ENCODE data around the gene HBA2.
A peak's percentile ranks its signal among the peaks of the same experiment; 100 is the strongest.
"Not testable (repeated sequence)": the region's sequence is repeated elsewhere in the genome, so short reads cannot be mapped to it uniquely, and the experiment has no call there.

HBA2 gene

GRCh38 chr16:163696-164095 lies 9.0 kb upstream of the HBA2 start:
- POLR2A ChIA-PET; DNase-seq; H3K9me3 ChIP-seq (ENCODE audit: control extremely low read depth in 1 of 5, control insufficient read depth in 4 of 5, insufficient read depth in 2 of 5, low read depth in 1 of 5, low read length in 4 of 5); H3K36me3 ChIP-seq (ENCODE audit: control insufficient read depth in 4 of 4, insufficient read depth in 4 of 4, low read length in 3 of 4); H3K27ac ChIP-seq (ENCODE audit: insufficient read depth in 1 of 2, low read depth in 1 of 2, low read length in 2 of 2, poor library complexity in 1 of 2, severe bottlenecking in 2 of 2); H3K4me3 ChIP-seq (ENCODE audit: control insufficient read depth in 1 of 7, extremely low read depth in 1 of 7, insufficient read depth in 4 of 7, low read depth in 2 of 7, low read length in 6 of 7); CTCF ChIA-PET: not testable (repeated sequence)
- H3K4me1 ChIP-seq (ENCODE audit: control extremely low read depth in 1 of 4, control insufficient read depth in 4 of 4, insufficient read depth in 4 of 4, low read length in 3 of 4), result peaks cover 0 to 24% (median 17%) of the 10 kb centered on the region in 4 experiments
- H3K27me3 ChIP-seq (replicated peaks in 2 of 5; ENCODE audit: control insufficient read depth in 4 of 5, insufficient read depth in 5 of 5, low read length in 4 of 5), result peaks cover 0 to 69% (median 33%) of the 10 kb centered on the region in 5 experiments
- WGBS (ENCODE audit: insufficient coverage), result no CpG with 5 or more reads among the region's 3 CpGs

DNA sequence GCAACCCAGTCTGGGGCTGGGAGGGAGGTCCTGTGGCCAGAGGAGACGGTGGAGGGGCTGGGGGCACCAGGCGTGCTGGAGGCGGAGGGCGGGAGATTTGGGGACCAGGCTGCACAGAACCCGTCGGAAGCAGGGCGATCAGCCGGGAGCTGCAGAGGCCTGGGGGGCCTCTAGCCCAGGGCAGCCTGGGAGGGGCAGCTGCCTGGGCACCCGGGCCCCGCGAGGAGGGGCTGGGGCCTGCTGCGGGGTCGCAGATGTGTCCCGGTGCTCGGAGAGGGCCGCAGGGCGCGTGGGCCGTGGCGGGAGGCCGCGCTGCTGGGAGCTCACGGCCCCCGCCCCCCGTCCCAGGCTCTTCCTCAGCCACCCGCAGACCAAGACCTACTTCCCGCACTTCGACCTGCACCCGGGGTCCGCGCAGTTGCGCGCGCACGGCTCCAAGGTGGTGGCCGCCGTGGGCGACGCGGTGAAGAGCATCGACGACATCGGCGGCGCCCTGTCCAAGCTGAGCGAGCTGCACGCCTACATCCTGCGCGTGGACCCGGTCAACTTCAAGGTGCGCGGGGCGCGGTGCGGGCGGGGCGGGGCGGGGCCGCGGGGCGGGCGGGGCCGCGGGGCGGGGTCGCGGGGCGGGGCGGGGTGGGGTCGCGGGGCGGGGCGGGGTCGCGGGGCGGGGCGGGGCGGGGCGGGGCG lies 8.4 kb upstream of the HBA2 start:
- Histone ChIP-seq H3K4me1 (ENCODE audit: control extremely low read depth in 1 of 4, control insufficient read depth in 4 of 4, insufficient read depth in 4 of 4, low read length in 3 of 4) (peaks cover 0 to 24% (median 17%) of the 10 kb centered on the region in 4 experiments), H3K27me3 (replicated peaks in 2 of 5; ENCODE audit: control insufficient read depth in 4 of 5, insufficient read depth in 5 of 5, low read length in 4 of 5) (peaks cover 0 to 72% (median 37%) of the 10 kb centered on the region in 5 experiments)
- H3K36me3 ChIP-seq (ENCODE audit: control insufficient read depth in 4 of 4, insufficient read depth in 4 of 4, low read length in 3 of 4); CTCF ChIA-PET; H3K27ac ChIP-seq (ENCODE audit: insufficient read depth in 1 of 2, low read depth in 1 of 2, low read length in 2 of 2, poor library complexity in 1 of 2, severe bottlenecking in 2 of 2); POLR2A ChIA-PET; DNase-seq; H3K4me3 ChIP-seq (ENCODE audit: control insufficient read depth in 1 of 7, extremely low read depth in 1 of 7, insufficient read depth in 4 of 7, low read depth in 2 of 7, low read length in 6 of 7); H3K9me3 ChIP-seq (ENCODE audit: control extremely low read depth in 1 of 5, control insufficient read depth in 4 of 5, insufficient read depth in 2 of 5, low read depth in 1 of 5, low read length in 4 of 5): not testable (repeated sequence)
- no CpG with 5 or more reads among the region's 80 CpGs for whole genome bisulfite sequencing (ENCODE audit: insufficient coverage)

DNA sequence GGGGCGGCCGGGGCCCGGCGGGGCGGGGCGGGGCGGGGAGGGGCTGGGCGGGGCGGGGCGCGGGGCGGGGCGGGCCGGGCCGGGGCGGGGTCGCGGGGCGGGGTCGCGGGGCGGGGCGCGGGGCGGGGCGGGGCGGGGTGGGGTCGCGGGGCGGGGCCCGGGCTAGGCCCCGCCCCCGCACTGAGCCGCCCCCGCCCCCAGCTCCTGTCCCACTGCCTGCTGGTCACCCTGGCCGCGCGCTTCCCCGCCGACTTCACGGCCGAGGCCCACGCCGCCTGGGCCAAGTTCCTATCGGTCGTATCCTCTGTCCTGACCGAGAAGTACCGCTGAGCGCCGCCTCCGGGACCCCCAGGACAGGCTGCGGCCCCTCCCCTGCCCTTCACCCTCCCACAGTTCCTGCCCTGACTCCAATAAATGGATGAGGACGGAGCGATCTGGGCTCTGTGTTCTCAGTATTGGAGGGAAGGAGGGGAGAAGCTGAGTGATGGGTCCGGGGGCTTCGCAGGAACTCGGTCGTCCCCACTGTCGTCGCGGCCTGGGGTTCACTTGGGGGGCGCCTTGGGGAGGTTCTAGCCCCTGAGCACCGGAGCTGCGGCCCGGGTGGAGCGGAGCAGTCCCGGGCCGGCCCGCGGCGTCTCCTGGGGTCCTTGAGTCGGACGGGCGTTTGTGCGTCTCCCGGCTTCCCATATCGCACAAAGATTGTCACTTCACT lies 7.7 kb upstream of the HBA2 start:
- H3K27me3 ChIP-seq (replicated peaks in 2 of 5; ENCODE audit: control insufficient read depth in 4 of 5, insufficient read depth in 5 of 5, low read length in 4 of 5), result peaks cover 0 to 73% (median 37%) of the 10 kb centered on the region in 5 experiments
- 1% methylated on average over 18 of the region's 77 CpGs for WGBS (ENCODE audit: insufficient coverage)
- POLR2A ChIA-PET, result interaction anchor here (0.7 kb wide), 1 partner anchor 13 kb away, joined by 4 read pairs; no protein-coding TSS in a partner anchor
- peaks cover 0 to 25% (median 17%) of the 10 kb centered on the region in 4 experiments for H3K4me1 ChIP-seq (ENCODE audit: control extremely low read depth in 1 of 4, control insufficient read depth in 4 of 4, insufficient read depth in 4 of 4, low read length in 3 of 4)
- peak overlapping the region in 5 of 7 experiments; percentile 13 to 57 (median 35) for H3K4me3 ChIP-seq (ENCODE audit: control insufficient read depth in 1 of 7, extremely low read depth in 1 of 7, insufficient read depth in 4 of 7, low read depth in 2 of 7, low read length in 6 of 7)
- no peaks in the 10 kb centered on the region for H3K36me3 ChIP-seq (ENCODE audit: control insufficient read depth in 4 of 4, insufficient read depth in 4 of 4, low read length in 3 of 4)
- H3K9me3 ChIP-seq (ENCODE audit: control extremely low read depth in 1 of 5, control insufficient read depth in 4 of 5, insufficient read depth in 2 of 5, low read depth in 1 of 5, low read length in 4 of 5), result no peaks in the 10 kb centered on the region
- no peak overlapping the region for H3K27ac ChIP-seq (ENCODE audit: insufficient read depth in 1 of 2, low read depth in 1 of 2, low read length in 2 of 2, poor library complexity in 1 of 2, severe bottlenecking in 2 of 2)
- no peak for DNase-seq
- CTCF ChIA-PET, result no interaction called here

DNA sequence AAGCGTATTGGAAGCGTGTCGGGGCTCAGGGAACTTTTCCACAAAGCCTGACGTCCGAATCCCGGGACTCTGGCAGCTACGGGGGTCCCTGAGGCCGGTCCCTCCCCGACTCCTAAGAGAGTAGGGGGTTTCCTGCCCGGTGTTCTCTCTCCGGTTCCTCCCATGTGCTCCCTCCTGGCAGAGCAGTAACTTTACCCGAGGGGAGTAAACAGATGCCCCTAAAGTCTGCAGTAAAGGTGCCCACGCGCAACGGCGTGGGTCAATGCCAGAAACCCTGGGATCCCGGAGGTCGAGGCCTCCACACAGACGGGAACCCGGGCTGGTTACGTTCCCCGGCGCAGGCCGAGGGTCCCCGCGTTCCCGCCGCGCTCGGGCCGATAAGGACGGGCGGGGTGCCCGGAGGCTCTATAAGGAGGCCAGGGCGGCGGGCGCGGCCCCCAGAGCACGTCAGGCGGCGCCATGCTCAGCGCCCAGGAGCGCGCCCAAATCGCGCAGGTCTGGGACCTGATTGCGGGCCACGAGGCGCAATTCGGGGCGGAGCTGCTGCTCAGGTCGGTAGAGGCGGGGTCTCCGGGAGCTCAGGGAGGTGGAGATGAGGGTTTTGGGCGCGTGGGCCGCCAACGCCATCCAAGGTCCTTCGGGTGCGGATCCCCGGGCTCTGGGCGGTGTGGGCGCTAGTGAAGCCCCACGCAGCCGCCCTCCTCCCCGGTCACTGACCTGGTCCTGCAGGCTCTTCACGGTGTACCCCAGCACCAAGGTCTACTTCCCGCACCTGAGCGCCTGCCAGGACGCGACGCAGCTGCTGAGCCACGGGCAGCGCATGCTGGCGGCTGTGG lies 6.9 kb upstream of the HBA2 start, which contains the start of gene HBM:
TSS of gene HBM (plus strand) at position 440 of the 836 bp plus-strand sequence. CDS start at position 460, 20 bp downstream.
- DNase-seq, result peak in 1 of 3 donors; percentile 13
- H3K9me3 ChIP-seq (ENCODE audit: control extremely low read depth in 1 of 5, control insufficient read depth in 4 of 5, insufficient read depth in 2 of 5, low read depth in 1 of 5, low read length in 4 of 5), result no peaks in the 10 kb centered on the region
- ChIA-PET POLR2A (interaction anchor here (0.7 kb wide), 1 partner anchor 12 kb away, joined by 4 read pairs; no protein-coding TSS in a partner anchor), CTCF (no interaction called here)
- no peak within 1 kb of the TSS for H3K27ac ChIP-seq (ENCODE audit: insufficient read depth in 1 of 2, low read depth in 1 of 2, low read length in 2 of 2, poor library complexity in 1 of 2, severe bottlenecking in 2 of 2)
- H3K4me1 ChIP-seq (ENCODE audit: control extremely low read depth in 1 of 4, control insufficient read depth in 4 of 4, insufficient read depth in 4 of 4, low read length in 3 of 4), result peaks cover 0 to 27% (median 17%) of the 10 kb centered on the region in 4 experiments
- under 1% methylated on average over 54 of the region's 75 CpGs for WGBS (ENCODE audit: insufficient coverage)
- peaks cover 0 to 77% (median 38%) of the 10 kb centered on the region in 5 experiments for H3K27me3 ChIP-seq (replicated peaks in 2 of 5; ENCODE audit: control insufficient read depth in 4 of 5, insufficient read depth in 5 of 5, low read length in 4 of 5)
- no peaks in the 10 kb centered on the region for H3K36me3 ChIP-seq (ENCODE audit: control insufficient read depth in 4 of 4, insufficient read depth in 4 of 4, low read length in 3 of 4)
- peak within 1 kb of the TSS in 5 of 7 experiments; percentile 13 to 57 (median 35) for H3K4me3 ChIP-seq (ENCODE audit: control insufficient read depth in 1 of 7, extremely low read depth in 1 of 7, insufficient read depth in 4 of 7, low read depth in 2 of 7, low read length in 6 of 7)

GRCh38 chr16:166375-167121 lies 6.1 kb upstream of the HBA2 start:
- Histone ChIP-seq H3K27me3 (replicated peaks in 2 of 5; ENCODE audit: control insufficient read depth in 4 of 5, insufficient read depth in 5 of 5, low read length in 4 of 5) (peaks cover 0 to 80% (median 37%) of the 10 kb centered on the region in 5 experiments), H3K4me1 (ENCODE audit: control extremely low read depth in 1 of 4, control insufficient read depth in 4 of 4, insufficient read depth in 4 of 4, low read length in 3 of 4) (peaks cover 0 to 27% (median 17%) of the 10 kb centered on the region in 4 experiments), H3K9me3 (ENCODE audit: control extremely low read depth in 1 of 5, control insufficient read depth in 4 of 5, insufficient read depth in 2 of 5, low read depth in 1 of 5, low read length in 4 of 5) (no peaks in the 10 kb centered on the region), H3K4me3 (ENCODE audit: control insufficient read depth in 1 of 7, extremely low read depth in 1 of 7, insufficient read depth in 4 of 7, low read depth in 2 of 7, low read length in 6 of 7) (peak overlapping the region in 1 of 7 experiments; percentile 48), H3K27ac (ENCODE audit: insufficient read depth in 1 of 2, low read depth in 1 of 2, low read length in 2 of 2, poor library complexity in 1 of 2, severe bottlenecking in 2 of 2) (no peak overlapping the region), H3K36me3 (ENCODE audit: control insufficient read depth in 4 of 4, insufficient read depth in 4 of 4, low read length in 3 of 4) (no peaks in the 10 kb centered on the region)
- ChIA-PET CTCF (interaction anchor here (2.7 kb wide), 1 partner anchor 16 kb away, joined by 12 read pairs; no protein-coding TSS in a partner anchor), POLR2A (no interaction called here)
- peak in 1 of 3 donors; percentile 39 for DNase-seq
- WGBS (ENCODE audit: insufficient coverage), result 4% methylated on average over 37 of the region's 45 CpGs

- CTCF ChIA-PET, result interaction anchor here (1.4 to 2.7 kb wide), 3 partner anchors 11 to 195 kb away, joined by 3 to 12 read pairs (median 6); no protein-coding TSS in a partner anchor
- WGBS (ENCODE audit: insufficient coverage), result 10% methylated on average over 7 of the region's 11 CpGs
- peaks cover 0 to 79% (median 39%) of the 10 kb centered on the region in 5 experiments for H3K27me3 ChIP-seq (replicated peaks in 2 of 5; ENCODE audit: control insufficient read depth in 4 of 5, insufficient read depth in 5 of 5, low read length in 4 of 5)
- no peak for DNase-seq
- no peak overlapping the region for H3K4me3 ChIP-seq (ENCODE audit: control insufficient read depth in 1 of 7, extremely low read depth in 1 of 7, insufficient read depth in 4 of 7, low read depth in 2 of 7, low read length in 6 of 7)
- no peaks in the 10 kb centered on the region for H3K36me3 ChIP-seq (ENCODE audit: control insufficient read depth in 4 of 4, insufficient read depth in 4 of 4, low read length in 3 of 4)
- POLR2A ChIA-PET, result no interaction called here
- H3K27ac ChIP-seq (ENCODE audit: insufficient read depth in 1 of 2, low read depth in 1 of 2, low read length in 2 of 2, poor library complexity in 1 of 2, severe bottlenecking in 2 of 2), result no peak overlapping the region
- H3K4me1 ChIP-seq (ENCODE audit: control extremely low read depth in 1 of 4, control insufficient read depth in 4 of 4, insufficient read depth in 4 of 4, low read length in 3 of 4), result peaks cover 0 to 27% (median 17%) of the 10 kb centered on the region in 4 experiments
- no peaks in the 10 kb centered on the region for H3K9me3 ChIP-seq (ENCODE audit: control extremely low read depth in 1 of 5, control insufficient read depth in 4 of 5, insufficient read depth in 2 of 5, low read depth in 1 of 5, low read length in 4 of 5)
Observed at GRCh38 chr16:167122-167690, 5.5 kb upstream of the HBA2 start.
